ENCODE results near the gene C17orf58.

GRCh38 chr17:67982686-67983382 is 13.4 kb downstream of the C17orf58 start:
- TF ChIP-seq, protein P1, sequence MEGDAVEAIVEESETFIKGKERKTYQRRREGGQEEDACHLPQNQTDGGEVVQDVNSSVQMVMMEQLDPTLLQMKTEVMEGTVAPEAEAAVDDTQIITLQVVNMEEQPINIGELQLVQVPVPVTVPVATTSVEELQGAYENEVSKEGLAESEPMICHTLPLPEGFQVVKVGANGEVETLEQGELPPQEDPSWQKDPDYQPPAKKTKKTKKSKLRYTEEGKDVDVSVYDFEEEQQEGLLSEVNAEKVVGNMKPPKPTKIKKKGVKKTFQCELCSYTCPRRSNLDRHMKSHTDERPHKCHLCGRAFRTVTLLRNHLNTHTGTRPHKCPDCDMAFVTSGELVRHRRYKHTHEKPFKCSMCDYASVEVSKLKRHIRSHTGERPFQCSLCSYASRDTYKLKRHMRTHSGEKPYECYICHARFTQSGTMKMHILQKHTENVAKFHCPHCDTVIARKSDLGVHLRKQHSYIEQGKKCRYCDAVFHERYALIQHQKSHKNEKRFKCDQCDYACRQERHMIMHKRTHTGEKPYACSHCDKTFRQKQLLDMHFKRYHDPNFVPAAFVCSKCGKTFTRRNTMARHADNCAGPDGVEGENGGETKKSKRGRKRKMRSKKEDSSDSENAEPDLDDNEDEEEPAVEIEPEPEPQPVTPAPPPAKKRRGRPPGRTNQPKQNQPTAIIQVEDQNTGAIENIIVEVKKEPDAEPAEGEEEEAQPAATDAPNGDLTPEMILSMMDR (IDR thresholded peaks at IDR 0.05), result no peak
- TF ChIP-seq POLR2A (IDR thresholded peaks at IDR 0.05), result no peak

Data from uterus (tissue), 2 donors.